NCI-H2107 treated with DMSO at 0.1 percent for 48 hours (cell line): ENCODE results near the gene SORCS1.

Source experiments
- DNase-seq: peaks from one replicate; lab custom pipeline; 2025; ENCODE audit not compliant: unreplicated experiment; lab: John Stamatoyannopoulos, UW

Gene SORCS1

GRCh38 chr10:107118866-107119265 is 45.6 kb downstream of the SORCS1 start:
- no peak for DNase-seq

DNA sequence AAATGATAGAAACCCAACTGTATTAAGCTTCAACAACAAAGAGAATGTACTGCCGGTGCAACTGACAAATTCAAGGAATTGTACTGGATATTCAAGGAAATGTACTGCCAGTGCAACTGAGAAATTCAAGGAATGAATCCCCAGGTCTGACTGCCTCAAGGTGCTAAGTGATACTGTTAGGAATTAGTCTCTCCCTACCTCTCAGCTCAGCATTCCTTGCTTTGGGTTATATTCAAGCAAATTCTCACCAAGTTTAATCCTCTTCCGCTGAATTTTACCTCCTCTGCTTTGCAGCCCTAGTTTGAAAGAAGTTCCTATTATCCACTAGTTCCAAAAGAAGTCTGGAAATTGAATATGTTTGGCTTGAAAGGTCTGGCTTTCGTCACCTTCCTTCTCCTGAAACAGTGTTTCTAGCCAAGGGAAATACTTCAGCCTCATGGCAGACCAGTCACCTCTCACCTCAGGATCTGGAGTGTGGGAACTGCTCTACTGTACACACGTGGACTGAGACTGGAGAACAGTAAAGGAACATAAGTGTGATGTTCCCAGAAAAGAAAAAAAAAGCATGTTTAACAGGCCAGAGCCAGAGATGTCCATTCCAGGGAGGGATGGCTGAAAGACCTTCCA is 60.4 kb downstream of the SORCS1 start:
- DNase-seq: no peak

- no peak for DNase-seq
These were observed 61.1 kb downstream of the SORCS1 start for GRCh38 chr10:107103174-107104025.

- DNase-seq: no peak
These were observed 66.2 kb downstream of the SORCS1 start for GRCh38 chr10:107098326-107098725.

DNA sequence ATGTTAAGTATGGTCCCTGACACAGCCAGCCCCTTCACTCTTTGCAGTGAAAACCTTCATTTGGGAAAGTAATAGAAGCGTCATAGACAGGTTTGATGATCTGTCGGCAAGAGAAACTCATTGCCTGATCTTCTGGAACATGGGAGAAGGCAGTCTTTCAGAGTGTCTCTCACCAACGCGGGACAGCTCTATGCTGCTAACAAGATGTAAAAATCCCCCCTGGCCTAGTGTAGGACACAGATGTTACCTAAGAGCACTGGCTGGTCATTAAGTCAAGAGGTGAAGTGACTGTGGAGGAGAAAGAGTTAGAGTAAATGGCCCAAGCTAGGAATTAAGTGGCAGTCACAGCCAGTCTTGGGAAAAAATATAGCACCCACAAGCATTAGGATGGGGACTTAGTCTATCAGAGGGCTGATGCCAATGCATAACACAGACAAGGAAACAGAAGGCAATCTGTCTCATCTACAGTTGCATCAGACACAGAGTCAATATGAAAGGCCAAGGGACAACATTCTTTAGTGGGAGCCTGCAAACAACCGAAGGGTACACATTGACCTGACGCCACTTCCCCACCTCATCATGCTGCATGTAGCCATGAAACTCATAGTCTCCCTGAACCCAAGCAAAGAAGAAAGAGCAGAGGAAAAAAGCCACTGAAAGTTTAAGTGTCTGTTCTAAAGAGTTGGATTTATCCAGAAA is 69.5 kb downstream of the SORCS1 start:
- DNase-seq: no peak

GRCh38 chr10:107092321-107092720 is 72.2 kb downstream of the SORCS1 start:
- no peak for DNase-seq

DNA sequence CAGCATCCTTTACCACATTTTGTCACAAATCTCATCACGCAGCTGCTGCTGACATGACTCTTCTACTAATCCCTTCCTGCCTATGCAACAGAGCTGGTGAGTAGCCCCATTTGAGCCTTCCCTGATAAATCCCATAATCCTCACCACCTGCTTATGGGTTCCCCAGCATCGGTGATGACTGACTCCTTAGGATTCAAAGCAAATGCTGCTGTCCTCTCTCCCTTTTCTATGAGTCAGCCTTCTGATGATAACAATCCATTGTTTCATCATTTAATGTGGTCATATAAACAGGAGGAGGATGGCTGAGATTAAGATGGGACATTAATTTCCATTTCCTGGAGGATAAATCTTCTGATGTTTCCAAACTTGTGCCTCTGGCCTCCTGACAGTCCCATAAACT is 73.4 kb downstream of the SORCS1 start:
- no peak for DNase-seq

DNA sequence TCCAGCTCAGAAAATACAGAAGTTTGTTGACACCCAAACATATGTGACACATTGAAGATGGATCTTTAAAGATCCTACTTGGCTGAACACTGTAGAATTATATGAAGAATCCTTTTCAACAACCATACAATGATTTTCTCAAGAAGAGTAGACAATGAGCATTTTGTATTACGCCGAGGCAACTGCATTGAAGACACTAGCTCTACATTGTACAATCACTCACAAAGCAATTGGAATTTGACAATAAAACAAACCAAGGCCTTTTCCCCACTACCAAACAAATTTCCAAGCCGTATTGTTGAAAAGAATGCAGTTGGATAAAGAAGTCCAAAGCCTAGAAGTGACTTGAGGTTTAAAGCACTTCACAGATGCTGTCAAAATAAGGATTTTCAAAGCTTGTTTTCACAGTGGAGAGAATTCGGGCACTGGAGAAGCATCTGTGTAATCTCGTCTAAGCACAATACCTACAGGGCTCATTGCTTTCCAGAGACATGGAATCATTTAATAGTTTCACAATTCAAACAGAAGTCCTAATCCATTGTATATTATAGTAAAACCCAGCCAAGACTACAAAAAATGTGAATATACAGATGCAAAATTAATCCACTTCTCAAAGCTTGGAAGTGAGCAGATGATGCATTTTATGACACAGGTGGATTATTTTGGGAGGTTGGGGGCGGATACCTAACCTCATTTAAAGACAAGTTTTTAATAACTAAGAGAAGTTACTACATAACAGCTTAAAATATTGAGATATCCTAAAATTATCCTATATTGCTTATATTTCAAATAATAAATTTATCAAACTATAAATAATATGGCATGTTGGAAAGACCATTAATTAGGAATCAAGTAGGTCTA is 78.6 kb downstream of the SORCS1 start:
- no peak for DNase-seq

DNA sequence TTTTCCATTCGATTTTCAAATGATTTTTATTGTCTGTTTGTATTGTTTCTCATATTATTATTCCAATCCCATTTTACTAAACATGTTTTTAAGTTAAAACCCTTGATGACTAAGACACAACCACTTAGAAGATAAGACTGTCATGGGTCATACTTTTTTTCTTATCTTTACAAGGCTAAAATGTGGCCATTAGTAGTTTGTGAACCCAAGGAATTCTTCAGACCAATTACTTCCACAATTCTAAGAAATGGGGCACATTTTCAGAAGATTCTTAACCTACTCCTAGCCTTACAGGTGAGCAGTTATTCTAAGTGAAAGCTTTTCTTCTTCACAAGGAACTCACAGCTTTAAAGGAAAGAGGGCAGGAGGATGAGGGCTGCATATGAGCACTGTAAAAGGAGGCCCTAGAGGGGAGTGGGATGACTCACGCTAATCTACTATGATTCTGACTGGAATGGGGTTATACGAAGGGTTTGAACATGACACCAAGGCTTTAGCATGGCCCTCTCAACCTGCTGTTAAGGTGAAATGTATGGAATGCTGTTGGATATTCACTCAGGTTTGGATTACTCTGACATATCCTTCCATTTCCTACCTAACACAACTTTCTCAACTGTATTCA is 81.0 kb downstream of the SORCS1 start:
- DNase-seq: no peak

GRCh38 chr10:107081644-107082043 is 82.9 kb downstream of the SORCS1 start:
- DNase-seq: no peak

DNA sequence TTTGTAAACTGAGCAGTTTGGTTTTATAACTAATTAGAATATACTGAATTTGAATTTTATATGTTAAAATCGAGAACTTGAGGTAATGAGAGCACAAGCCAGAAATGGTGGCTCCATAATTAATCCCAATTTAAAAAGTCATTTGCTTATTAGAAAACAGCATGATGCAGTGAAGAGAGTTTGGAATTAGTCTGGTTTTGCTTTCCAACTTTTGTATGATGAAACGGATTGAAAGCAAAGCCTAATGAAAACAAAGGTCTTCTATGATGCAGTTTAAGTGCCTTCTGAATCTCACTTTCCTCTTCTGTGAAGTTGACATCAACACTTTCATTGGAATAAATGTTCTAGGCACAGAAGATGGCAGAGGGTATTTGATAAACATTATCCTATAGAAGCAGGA is 89.4 kb downstream of the SORCS1 start:
- DNase-seq: no peak

GRCh38 chr10:107072786-107073185 is 91.7 kb downstream of the SORCS1 start:
- no peak for DNase-seq

DNA sequence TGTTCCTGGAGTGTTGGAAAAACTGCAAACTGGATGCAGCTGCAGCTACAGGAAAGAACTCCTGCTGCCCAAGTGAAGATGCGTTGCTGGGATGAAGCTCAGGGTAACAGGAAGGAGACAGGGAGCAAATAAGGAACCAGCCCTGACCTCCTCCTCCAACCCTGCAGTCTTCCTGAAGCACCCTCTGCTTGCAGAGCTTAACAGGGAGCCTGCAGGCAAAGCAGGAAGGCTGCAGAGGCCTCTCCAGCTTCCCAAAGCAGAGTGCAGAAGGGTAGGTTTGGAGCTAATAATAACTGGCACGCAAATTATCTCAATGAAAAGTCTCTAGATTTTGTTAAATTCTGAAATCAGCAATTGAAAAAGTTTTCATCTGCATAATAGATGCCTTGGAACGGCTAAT is 92.5 kb downstream of the SORCS1 start:
- DNase-seq: no peak

DNA sequence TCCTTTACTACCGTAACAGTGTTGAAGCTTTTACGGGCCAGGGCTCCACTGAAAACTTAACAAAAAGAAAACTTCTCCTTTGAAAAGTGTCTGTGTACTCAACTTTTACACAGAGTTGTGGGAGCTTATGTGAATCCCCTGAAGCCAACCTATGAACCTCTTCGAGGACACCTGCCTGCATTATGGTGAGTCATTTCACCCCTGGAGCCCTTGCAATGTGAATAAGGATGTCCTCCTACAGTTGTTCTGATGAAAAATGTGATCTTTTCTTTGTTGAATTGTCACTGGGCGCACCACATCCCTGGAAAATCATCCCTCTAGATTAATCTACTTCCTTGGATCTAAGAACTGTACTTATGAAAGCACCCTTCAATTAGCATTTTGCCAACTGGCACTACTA is 93.2 kb downstream of the SORCS1 start:
- no peak for DNase-seq

DNA sequence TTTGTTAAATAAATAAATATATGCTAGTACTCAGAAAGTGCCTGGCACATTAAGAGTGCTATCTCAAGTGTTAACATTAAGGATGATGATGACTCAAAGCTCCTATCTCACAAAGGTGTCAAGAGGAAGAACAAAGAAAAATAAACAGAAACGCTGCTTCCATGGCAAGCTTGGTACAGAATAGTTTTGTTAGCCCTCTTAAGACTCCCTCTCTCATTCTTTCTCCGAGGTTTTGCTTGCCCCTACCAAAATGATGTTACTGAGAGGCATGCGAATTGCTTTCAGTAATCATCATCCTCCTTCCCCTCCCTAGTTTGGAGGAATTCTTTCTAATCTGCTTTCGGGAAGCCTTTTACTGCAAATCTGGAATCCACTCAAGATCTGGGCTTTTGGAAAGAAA is 96.7 kb downstream of the SORCS1 start:
- DNase-seq: no peak

- DNase-seq: no peak
These were observed 100.4 kb downstream of the SORCS1 start for GRCh38 chr10:107064075-107064474.

GRCh38 chr10:107059872-107060271 is 104.6 kb downstream of the SORCS1 start:
- no peak for DNase-seq

- DNase-seq: no peak
These were observed 105.3 kb downstream of the SORCS1 start for GRCh38 chr10:107059068-107059804.

- no peak for DNase-seq
These were observed 106.2 kb downstream of the SORCS1 start for GRCh38 chr10:107058331-107058730.

GRCh38 chr10:107056182-107056581 is 108.3 kb downstream of the SORCS1 start:
- DNase-seq: no peak
